IMR-90 (cell line): ENCODE results near the gene LILRA2. TPM values are rescaled to one million over a fixed set of nuclear protein-coding genes. Genes with fewer than 3 reads are reported as not detected.
"Not testable (repeated sequence)": the region's sequence is repeated elsewhere in the genome, so short reads cannot be mapped to it uniquely, and the experiment has no call there.

Experiments
- ATAC-seq: fragments of 200-7000 bp; cut with Tn5 transposase; 2 replicates; pipeline ENCODE4 v1.9.1; 2020; ENCODE audit warnings: low read depth, mild to moderate bottlenecking, moderate library complexity
- BruUV-seq: library from RNA; stranded (reverse); fragments of 400-500 nt; replicated peaks from 2 replicates; lab custom pipeline; 2021; lab: Mats Ljungman, UMichigan
- CTCF ChIA-PET: fragments of 300-600 bp; formaldehyde crosslinking; extraction: SDS; loops from one replicate; lab custom pipeline; 2021; ENCODE audit warnings: antibody characterized with exemption; lab: Yijun Ruan, JAX
- POLR2A ChIA-PET: fragments of 300-600 bp; sonication (Branson Sonifier 250); formaldehyde crosslinking; loops from one replicate; lab custom pipeline; 2022; ENCODE audit warnings: antibody characterized with exemption; ENCODE audit not compliant: unreplicated experiment; lab: Charles Lee
- DNase-seq: peaks from one replicate; pipeline ENCODE4 v3.0.0; 2013
- H2AFZ ChIP-seq: replicated peaks from 2 replicates; pipeline ENCODE3; 2013; ENCODE audit warnings: low read length, mild to moderate bottlenecking; ENCODE audit not compliant: poor library complexity
- H2AK5ac ChIP-seq: 2 replicates; pipeline ENCODE4 v1.6.1; 2013; ENCODE audit warnings: low read depth, low read length, inconsistent platforms
- H2AK9ac ChIP-seq: replicated peaks from 2 replicates; pipeline ENCODE3; 2013; ENCODE audit warnings: mild to moderate bottlenecking, low read depth, low read length, moderate library complexity; ENCODE audit not compliant: poor library complexity
- H2BK120ac ChIP-seq: 2 replicates; pipeline ENCODE4 v1.6.1; 2013; ENCODE audit warnings: low read depth, low read length, inconsistent platforms
- H2BK15ac ChIP-seq: 3 replicates; pipeline ENCODE4 v1.6.1; 2013; ENCODE audit warnings: low read depth, low read length, inconsistent platforms
- H2BK20ac ChIP-seq: 2 replicates; pipeline ENCODE4 v1.6.1; 2013; ENCODE audit warnings: low read depth, mild to moderate bottlenecking, inconsistent platforms, low read length, moderate library complexity
- H2BK5ac ChIP-seq: 2 replicates; pipeline ENCODE4 v1.6.1; 2013; ENCODE audit warnings: mild to moderate bottlenecking, low read depth, low read length, inconsistent platforms; ENCODE audit not compliant: poor library complexity, severe bottlenecking
- H3K14ac ChIP-seq: replicated peaks from 2 replicates; pipeline ENCODE4 v1.6.1; 2013; ENCODE audit warnings: low read depth, low read length, inconsistent platforms
- H3K18ac ChIP-seq: 2 replicates; pipeline ENCODE4 v1.6.1; 2013; ENCODE audit warnings: low read depth, low read length, control low read depth
- H3K23ac ChIP-seq: 2 replicates; pipeline ENCODE4 v1.6.1; 2013; ENCODE audit warnings: low read depth, low read length, inconsistent platforms
- H3K27ac ChIP-seq: 2 replicates; pipeline ENCODE4 v1.5.1; 2013; ENCODE audit warnings: mild to moderate bottlenecking, control low read depth, low read length; ENCODE audit not compliant: insufficient read depth
- H3K27me3 ChIP-seq: 2 replicates; pipeline ENCODE4 v1.6.1; 2013; ENCODE audit warnings: low read length; ENCODE audit not compliant: control insufficient read depth, insufficient read depth
- H3K36me3 ChIP-seq: 2 replicates; pipeline ENCODE4 v1.6.1; 2013; ENCODE audit warnings: low read length, mixed read lengths; ENCODE audit not compliant: control insufficient read depth, insufficient read depth
- H3K4ac ChIP-seq: 2 replicates; pipeline ENCODE4 v1.6.1; 2013; ENCODE audit warnings: low read depth, low read length, inconsistent platforms
- H3K4me1 ChIP-seq: 2 replicates; pipeline ENCODE4 v1.6.1; 2013; ENCODE audit warnings: low read length, mixed read lengths; ENCODE audit not compliant: control insufficient read depth, insufficient read depth
- H3K4me2 ChIP-seq: 2 replicates; pipeline ENCODE4 v1.6.1; 2013; ENCODE audit warnings: low read depth, mild to moderate bottlenecking, control low read depth, low read length, moderate library complexity
- H3K4me3 ChIP-seq: 2 replicates; pipeline ENCODE4 v1.5.1; 2013; ENCODE audit warnings: low read depth, mild to moderate bottlenecking, control low read depth, low read length, moderate library complexity; ENCODE audit not compliant: insufficient read depth
- H3K56ac ChIP-seq: 2 replicates; pipeline ENCODE4 v1.6.1; 2013; ENCODE audit warnings: low read length, inconsistent platforms; ENCODE audit not compliant: insufficient read depth; ENCODE audit errors: extremely low read depth
- H3K79me1 ChIP-seq, 2 experiments: 2 replicates each; pipeline ENCODE4 v1.6.1; 2013; ENCODE audit warnings: low read length in 2 of 2, inconsistent platforms in 1 of 2, low read depth in 1 of 2
- H3K9ac ChIP-seq: 2 replicates; pipeline ENCODE4 v1.6.1; 2013; ENCODE audit warnings: low read depth, low read length, control low read depth
- H3K9me1 ChIP-seq: 2 replicates; pipeline ENCODE4 v1.6.1; 2013; ENCODE audit warnings: low read length, inconsistent platforms; ENCODE audit not compliant: insufficient read depth
- H3K9me3 ChIP-seq: 2 replicates; pipeline ENCODE4 v1.6.1; 2013; ENCODE audit warnings: low read length; ENCODE audit not compliant: control insufficient read depth, insufficient read depth
- H4K20me1 ChIP-seq: 2 replicates; pipeline ENCODE4 v1.6.1; 2013; ENCODE audit warnings: low read length, inconsistent platforms; ENCODE audit not compliant: insufficient read depth
- H4K5ac ChIP-seq: 2 replicates; pipeline ENCODE4 v1.6.1; 2013; ENCODE audit warnings: mild to moderate bottlenecking, low read depth, low read length, control low read depth
- H4K8ac ChIP-seq, 2 experiments: 2 replicates each; pipeline ENCODE4 v1.6.1; 2013; ENCODE audit warnings: low read depth in 2 of 2, low read length in 2 of 2, control low read depth in 1 of 2, inconsistent platforms in 1 of 2
- H4K91ac ChIP-seq: 2 replicates; pipeline ENCODE4 v1.6.1; 2013; ENCODE audit warnings: low read depth, low read length, inconsistent platforms; ENCODE audit not compliant: insufficient read depth
- WGBS, 2 experiments: methylation state at CpG; one replicate each; pipeline versions ENCODE4 v1.1.5 to v1.1.7; 2013; ENCODE audit warnings: missing lambda C conversion rate in 2 of 2; ENCODE audit not compliant: insufficient read length in 1 of 2; ENCODE audit errors: extremely low coverage in 2 of 2; 5-methylcytosine and 5-hydroxymethylcytosine counted together
- dilution Hi-C: fragments of 300-500 bp; cut with HindIII; formaldehyde crosslinking; loops from one replicate; pipeline ENCODE4 v1.14.3; 2018; ENCODE audit warnings: low sequenced_read_pairs; ENCODE audit not compliant: unreplicated experiment
- in situ Hi-C: fragments of 300-500 bp; cut with MboI; formaldehyde crosslinking; loops from 3 replicates; pipeline ENCODE4 v1.14.3; 2019; ENCODE audit warnings: low sequenced_read_pairs, inconsistent platforms, mixed read lengths
- intact Hi-C: fragments of 100-400 bp; cut with micrococcal nuclease; formaldehyde crosslinking; loops from 2 replicates; pipeline ENCODE4 v1.10.0; 2022
- polyA plus RNA-seq, 3 experiments: library from polyadenylated mRNA; depleted of rRNA; stranded (reverse); fragments of >200 nt; gene quantifications; 2 replicates each; pipeline ENCODE4 v1.2.3, GENCODE V29; 2012; ENCODE audit warnings: low replicate concordance in 1 of 3
- total RNA-seq: library from RNA; depleted of rRNA; stranded (reverse); fragments of >200 nt; gene quantifications from 2 replicates; pipeline ENCODE4 v1.2.3, GENCODE V29; 2012

The LILRA2 gene
- total and polyA plus RNA-seq, 2 of the 4 experiments (the other 2 are of a cell fraction): not detected

DNA sequence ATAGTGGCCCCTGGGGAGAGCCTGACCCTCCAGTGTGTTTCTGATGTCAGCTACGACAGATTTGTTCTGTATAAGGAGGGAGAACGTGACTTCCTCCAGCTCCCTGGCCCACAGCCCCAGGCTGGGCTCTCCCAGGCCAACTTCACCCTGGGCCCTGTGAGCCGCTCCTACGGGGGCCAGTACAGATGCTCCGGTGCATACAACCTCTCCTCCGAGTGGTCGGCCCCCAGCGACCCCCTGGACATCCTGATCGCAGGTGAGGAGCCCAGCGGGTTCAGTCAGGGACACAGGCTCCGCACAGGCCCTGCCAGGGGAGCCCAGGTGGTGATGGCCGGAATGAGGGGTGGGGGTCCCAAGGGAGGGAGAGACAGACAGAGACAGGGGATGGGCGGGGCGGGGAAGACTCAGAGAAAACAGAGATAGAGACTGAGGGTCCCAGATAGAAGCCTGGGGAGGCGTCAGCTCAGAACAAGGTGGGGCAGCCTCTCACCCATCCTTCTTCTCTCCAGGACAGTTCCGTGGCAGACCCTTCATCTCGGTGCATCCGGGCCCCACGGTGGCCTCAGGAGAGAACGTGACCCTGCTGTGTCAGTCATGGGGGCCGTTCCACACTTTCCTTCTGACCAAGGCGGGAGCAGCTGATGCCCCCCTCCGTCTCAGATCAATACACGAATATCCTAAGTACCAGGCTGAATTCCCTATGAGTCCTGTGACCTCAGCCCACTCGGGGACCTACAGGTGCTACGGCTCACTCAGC is 22.3 kb downstream of the LILRA2 start:
- BruUV-seq, H3K4me1 ChIP-seq, H4K91ac ChIP-seq, H3K56ac ChIP-seq, H4K8ac ChIP-seq, CTCF ChIA-PET, H3K27ac ChIP-seq, H3K36me3 ChIP-seq, H2BK20ac ChIP-seq, H3K27me3 ChIP-seq, H3K4me3 ChIP-seq, in situ Hi-C loops, H3K18ac ChIP-seq, H2AFZ ChIP-seq, POLR2A ChIA-PET, H3K79me1 ChIP-seq, H2BK5ac ChIP-seq, H4K20me1 ChIP-seq, H3K4me2 ChIP-seq, H2AK9ac ChIP-seq, H3K9me1 ChIP-seq, DNase-seq, H3K14ac ChIP-seq, H3K9ac ChIP-seq, H2BK120ac ChIP-seq, H3K4ac ChIP-seq, dilution Hi-C loops, H4K5ac ChIP-seq, H2BK15ac ChIP-seq, intact Hi-C loops, ATAC-seq, H3K23ac ChIP-seq, H2AK5ac ChIP-seq: not testable (repeated sequence)
- WGBS, 2 experiments: 79% methylated on average over 11 of the region's 26 CpGs; no CpG with 5 or more reads in 1 of the 2 experiments
- H3K9me3 ChIP-seq: peaks cover 45% of the 10 kb centered on the region
